Hepatocyte (in vitro differentiated cells): ENCODE measurements around the gene LRMDA. TPM values are rescaled to one million over a fixed set of nuclear protein-coding genes. Genes with fewer than 3 reads are reported as not detected.

Experiments
- DNase-seq: peaks from one replicate; pipeline ENCODE4 v3.0.0-alpha.2; 2016; ENCODE audit warnings: low spot score
- H2AFZ ChIP-seq: fragments of 200-600 bp; sonication (generic); 2 replicates; pipeline ENCODE4 v1.6.0; 2016; ENCODE audit warnings: antibody characterized with exemption, mild to moderate bottlenecking
- H3K27ac ChIP-seq: fragments of 200-600 bp; sonication (generic); 2 replicates; pipeline ENCODE4 v1.5.1; 2016; ENCODE audit warnings: mild to moderate bottlenecking
- H3K27me3 ChIP-seq: fragments of 200-600 bp; sonication (generic); 2 replicates; pipeline ENCODE4 v1.6.1; 2016
- H3K36me3 ChIP-seq: fragments of 200-600 bp; sonication (generic); replicated peaks from 2 replicates; pipeline ENCODE4 v1.5.1; 2016; ENCODE audit warnings: low read depth; ENCODE audit not compliant: insufficient read depth
- H3K4me1 ChIP-seq: fragments of 200-600 bp; sonication (generic); 2 replicates; pipeline ENCODE4 v1.5.1; 2016; ENCODE audit warnings: mild to moderate bottlenecking, moderate library complexity; ENCODE audit not compliant: insufficient read depth
- H3K4me2 ChIP-seq: fragments of 200-600 bp; sonication (generic); 2 replicates; pipeline ENCODE4 v1.6.0; 2016
- H3K4me3 ChIP-seq: fragments of 200-600 bp; sonication (generic); 2 replicates; pipeline ENCODE4 v1.5.1; 2016; ENCODE audit warnings: mild to moderate bottlenecking
- H3K79me2 ChIP-seq: fragments of 200-600 bp; sonication (generic); 2 replicates; pipeline ENCODE4 v1.6.0; 2017; ENCODE audit warnings: mild to moderate bottlenecking
- H3K9me2 ChIP-seq: fragments of 200-600 bp; sonication (generic); replicated peaks from 2 replicates; pipeline ENCODE4 v1.6.0; 2017; ENCODE audit warnings: mild to moderate bottlenecking; ENCODE audit not compliant: insufficient read depth
- H3K9me3 ChIP-seq: fragments of 200-600 bp; sonication (generic); 2 replicates; pipeline ENCODE4 v1.5.1; 2016; ENCODE audit warnings: low read depth, mild to moderate bottlenecking
- H4K20me1 ChIP-seq: fragments of 200-600 bp; sonication (generic); 2 replicates; pipeline ENCODE4 v1.6.0; 2016; ENCODE audit warnings: mild to moderate bottlenecking; ENCODE audit not compliant: insufficient read depth, poor library complexity, severe bottlenecking
- CTCF ChIP-seq: fragments of 200-600 bp; sonication (generic); IDR thresholded peaks from 2 replicates; pipeline ENCODE4 v1.5.1; 2016; ENCODE audit warnings: antibody characterized with exemption, mild to moderate bottlenecking; ENCODE audit not compliant: poor library complexity
- EZH2 ChIP-seq: fragments of 200-600 bp; sonication (generic); IDR thresholded peaks from 2 replicates; pipeline ENCODE4 v1.6.1; 2016; ENCODE audit warnings: antibody characterized with exemption, mild to moderate bottlenecking, borderline replicate concordance
- EZH2phosphoT487 ChIP-seq: fragments of 200-600 bp; sonication (generic); IDR thresholded peaks from one replicate; pipeline ENCODE4 v1.6.1; 2018; ENCODE audit warnings: antibody characterized with exemption, mild to moderate bottlenecking, low read depth, moderate library complexity; ENCODE audit not compliant: unreplicated experiment, severe bottlenecking
- WGBS: methylation state at CpG from one replicate; pipeline ENCODE4 v1.1.6; 2016; ENCODE audit warnings: low lambda C conversion rate; ENCODE audit errors: missing lambda C conversion rate; 5-methylcytosine and 5-hydroxymethylcytosine counted together
- polyA plus RNA-seq: library from polyadenylated mRNA; unstranded; fragments of >200 nt; fragmentation: Nextera tagmentation; extraction: Ambion mirVana; gene quantifications from 2 replicates; pipeline ENCODE4 v1.2.1, GENCODE V29; 2016
- total RNA-seq: library from RNA; depleted of rRNA; stranded (reverse); fragments of >200 nt; gene quantifications from 2 replicates; pipeline ENCODE4 v1.2.3, GENCODE V29; 2014

The LRMDA gene
- total and polyA plus RNA-seq, 2 experiments from 2014 or later = 5.6 to 15.7 TPM

DNA sequence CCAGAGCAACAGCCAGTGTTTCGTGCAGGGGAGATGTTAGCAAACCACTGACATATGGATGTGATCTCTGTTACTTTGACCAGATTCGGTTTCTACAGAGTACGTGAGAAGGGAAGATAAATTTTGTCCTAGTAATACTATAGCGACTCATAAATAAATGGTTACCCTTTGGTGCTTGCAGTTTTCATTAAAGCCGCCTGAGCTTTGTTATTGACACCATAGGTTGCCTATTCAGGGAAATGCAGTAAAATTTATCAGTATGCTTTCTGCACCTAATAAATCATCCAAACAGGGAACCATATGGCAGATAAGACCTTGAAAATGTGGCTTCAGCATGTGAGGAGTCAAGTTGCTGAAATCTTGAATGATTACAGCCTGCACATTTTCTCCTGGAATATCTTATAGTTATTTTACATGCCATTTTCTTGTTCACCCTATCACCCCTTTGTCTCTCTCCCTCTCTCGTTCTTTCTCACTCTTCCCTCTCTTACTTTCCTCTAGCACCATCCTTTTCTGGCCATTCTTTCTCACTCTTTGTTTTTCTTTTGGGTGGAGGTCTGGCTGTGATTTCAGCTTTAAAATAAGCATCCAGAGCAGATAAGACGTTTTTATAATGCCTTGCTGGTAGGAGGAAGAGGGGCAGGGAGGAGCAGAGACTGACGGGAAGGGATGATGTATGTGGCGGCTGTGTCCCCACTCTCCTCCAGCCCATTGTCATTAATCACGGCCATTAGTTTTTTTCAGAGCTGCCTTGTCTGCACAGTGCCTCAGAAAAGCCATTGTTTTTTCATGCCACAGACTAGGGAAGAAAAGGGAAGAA, 182.5 kb downstream of the LRMDA start:
- Histone ChIP-seq H3K27ac (peak overlapping the region; percentile 69), H3K4me3 (no peak overlapping the region), H3K36me3 (no peaks in the 10 kb centered on the region), H3K9me3 (no peaks in the 10 kb centered on the region), H3K79me2 (no peaks in the 10 kb centered on the region), H3K27me3 (no peaks in the 10 kb centered on the region), H2AFZ (peak overlapping the region; percentile 23), H4K20me1 (no peaks in the 10 kb centered on the region), H3K4me1 (peaks cover 32% of the 10 kb centered on the region), H3K4me2 (peak overlapping the region; percentile 62), H3K9me2 (no peaks in the 10 kb centered on the region)
- peak; percentile 29 for DNase-seq
- 16% methylated on average over 10 of the region's 10 CpGs for WGBS
- TF ChIP-seq CTCF = no peak
- TF ChIP-seq EZH2phosphoT487 = peak; percentile 93

GRCh38 chr10:75616076-75616475, 184.7 kb downstream of the LRMDA start:
- H3K9me3 ChIP-seq = no peaks in the 10 kb centered on the region
- H3K4me2 ChIP-seq = no peak overlapping the region
- DNase-seq = no peak
- H2AFZ ChIP-seq = no peak overlapping the region
- H3K4me1 ChIP-seq = peaks cover 32% of the 10 kb centered on the region
- no peak overlapping the region for H3K27ac ChIP-seq
- no peaks in the 10 kb centered on the region for H3K9me2 ChIP-seq
- H3K79me2 ChIP-seq = no peaks in the 10 kb centered on the region
- 93% methylated on average over 3 of the region's 3 CpGs for WGBS
- TF ChIP-seq EZH2 = no peak
- no peak for TF ChIP-seq CTCF
- TF ChIP-seq EZH2phosphoT487 = no peak
- H3K27me3 ChIP-seq = no peaks in the 10 kb centered on the region
- no peak overlapping the region for H3K4me3 ChIP-seq
- no peaks in the 10 kb centered on the region for H3K36me3 ChIP-seq
- no peaks in the 10 kb centered on the region for H4K20me1 ChIP-seq

GRCh38 chr10:75616874-75617478, 185.6 kb downstream of the LRMDA start:
- no peak overlapping the region for H3K27ac ChIP-seq
- H2AFZ ChIP-seq = no peak overlapping the region
- WGBS = 90% methylated on average over 3 of the region's 3 CpGs
- H4K20me1 ChIP-seq = no peaks in the 10 kb centered on the region
- H3K79me2 ChIP-seq = no peaks in the 10 kb centered on the region
- no peak overlapping the region for H3K4me3 ChIP-seq
- DNase-seq = no peak
- no peaks in the 10 kb centered on the region for H3K27me3 ChIP-seq
- no peaks in the 10 kb centered on the region for H3K36me3 ChIP-seq
- H3K9me3 ChIP-seq = no peaks in the 10 kb centered on the region
- no peak for TF ChIP-seq CTCF
- TF ChIP-seq EZH2phosphoT487 = no peak
- no peak for TF ChIP-seq EZH2
- H3K4me2 ChIP-seq = no peak overlapping the region
- H3K4me1 ChIP-seq = peaks cover 24% of the 10 kb centered on the region
- no peaks in the 10 kb centered on the region for H3K9me2 ChIP-seq
